HEK293 (cell line): ENCODE results near the gene TBCC.
"Not testable (repeated sequence)": the region's sequence is repeated elsewhere in the genome, so short reads cannot be mapped to it uniquely, and the experiment has no call there.

Experiments
- CTCF ChIA-PET: fragments of 350-600 bp; formaldehyde crosslinking; extraction: SDS; loops from one replicate; lab custom pipeline; 2021; ENCODE audit warnings: antibody characterized with exemption; lab: Yijun Ruan, JAX
- POLR2A ChIA-PET: fragments of 300-600 bp; formaldehyde crosslinking; extraction: SDS; loops from one replicate; lab custom pipeline; 2020; ENCODE audit warnings: antibody characterized with exemption, inconsistent platforms; lab: Yijun Ruan, JAX
- H3K27ac ChIP-seq: fragments of 200-500 bp; sonication (Bioruptor generic); 2 replicates; pipeline ENCODE4 v1.5.1; 2014; ENCODE audit warnings: low read depth, low read length, control low read depth, inconsistent platforms; ENCODE audit errors: extremely low read depth
- H3K36me3 ChIP-seq, 2 experiments: fragments of 200-500 bp in 1 of 2; sonication (Bioruptor generic) in 1 of 2; 1 replicate in 1 of 2; 2 replicates in 1 of 2; pipeline ENCODE4 v1.5.1; 2014 to 2017; ENCODE audit warnings: inconsistent platforms in 2 of 2, low read length in 2 of 2; ENCODE audit not compliant: control insufficient read depth in 2 of 2, insufficient read depth in 1 of 2
- H3K4me1 ChIP-seq: fragments of 200-500 bp; sonication (Bioruptor generic); 2 replicates; pipeline ENCODE4 v1.5.1; 2014; ENCODE audit warnings: mild to moderate bottlenecking, low read length, inconsistent platforms; ENCODE audit not compliant: control insufficient read depth, insufficient read depth
- H3K4me3 ChIP-seq: 2 replicates; pipeline ENCODE4 v1.5.1; 2011; ENCODE audit warnings: low read depth, mild to moderate bottlenecking, control low read depth, low read length, moderate library complexity
- H3K9me3 ChIP-seq: fragments of 200-500 bp; sonication (Bioruptor generic); 2 replicates; pipeline ENCODE4 v1.5.1; 2014; ENCODE audit warnings: low read depth, low read length, inconsistent platforms; ENCODE audit not compliant: control insufficient read depth, insufficient read depth
- BCL11A ChIP-seq: fragments of 450-650 bp; formaldehyde crosslinking; IDR thresholded peaks from 2 replicates; pipeline ENCODE4 v1.5.1; 2016; ENCODE audit warnings: low read depth, missing biosample characterization, missing genetic modification characterization
- ELK4 ChIP-seq: IDR thresholded peaks from 2 replicates; pipeline ENCODE4 v1.6.1; 2011; ENCODE audit warnings: mild to moderate bottlenecking, low read depth, low read length, borderline replicate concordance
- GLIS1 ChIP-seq: fragments of 450-650 bp; formaldehyde crosslinking; IDR thresholded peaks from 2 replicates; pipeline ENCODE4 v1.5.1; 2016; ENCODE audit warnings: missing biosample characterization, missing genetic modification characterization
- KLF8 ChIP-seq: fragments of 450-650 bp; formaldehyde crosslinking; IDR thresholded peaks from 2 replicates; pipeline ENCODE4 v1.5.1; 2016; ENCODE audit warnings: missing biosample characterization, missing genetic modification characterization
- OSR2 ChIP-seq: fragments of 450-650 bp; formaldehyde crosslinking; IDR thresholded peaks from 2 replicates; pipeline ENCODE4 v1.5.1; 2016; ENCODE audit warnings: missing biosample characterization, missing genetic modification characterization
- ZBTB44 ChIP-seq: fragments of 450-650 bp; IDR thresholded peaks from 2 replicates; pipeline ENCODE4 v1.5.1; 2018; ENCODE audit warnings: missing biosample characterization, mild to moderate bottlenecking, missing genetic modification characterization
- ZBTB6 ChIP-seq: fragments of 450-650 bp; formaldehyde crosslinking; IDR thresholded peaks from 2 replicates; pipeline ENCODE4 v1.5.1; 2017; ENCODE audit warnings: missing biosample characterization, missing genetic modification characterization
- ZIC2 ChIP-seq: fragments of 450-650 bp; formaldehyde crosslinking; IDR thresholded peaks from 2 replicates; pipeline ENCODE4 v1.5.1; 2016; ENCODE audit warnings: missing biosample characterization, missing genetic modification characterization
- ZNF121 ChIP-seq: fragments of 450-650 bp; formaldehyde crosslinking; IDR thresholded peaks from 2 replicates; pipeline ENCODE4 v1.5.1; 2016; ENCODE audit warnings: missing biosample characterization, missing genetic modification characterization
- ZNF140 ChIP-seq: fragments of 450-650 bp; formaldehyde crosslinking; IDR thresholded peaks from 2 replicates; pipeline ENCODE4 v1.5.1; 2016; ENCODE audit warnings: missing biosample characterization, missing genetic modification characterization
- ZNF24 ChIP-seq: fragments of 450-650 bp; formaldehyde crosslinking; IDR thresholded peaks from 2 replicates; pipeline ENCODE4 v1.5.1; 2016; ENCODE audit warnings: missing biosample characterization, missing genetic modification characterization
- ZNF292 ChIP-seq: fragments of 450-650 bp; formaldehyde crosslinking; IDR thresholded peaks from 2 replicates; pipeline ENCODE4 v1.5.1; 2016; ENCODE audit warnings: low read depth, missing biosample characterization, missing genetic modification characterization, borderline replicate concordance
- ZNF473 ChIP-seq: fragments of 450-650 bp; formaldehyde crosslinking; IDR thresholded peaks from 2 replicates; pipeline ENCODE4 v1.5.1; 2017; ENCODE audit warnings: missing biosample characterization, missing genetic modification characterization
- ZNF48 ChIP-seq: fragments of 450-650 bp; formaldehyde crosslinking; IDR thresholded peaks from 2 replicates; pipeline ENCODE4 v1.5.1; 2016; ENCODE audit warnings: missing biosample characterization, missing genetic modification characterization
- ZNF639 ChIP-seq: fragments of 450-650 bp; formaldehyde crosslinking; IDR thresholded peaks from 2 replicates; pipeline ENCODE4 v1.5.1; 2016; ENCODE audit warnings: missing biosample characterization, missing genetic modification characterization
- ZSCAN5A ChIP-seq: fragments of 450-650 bp; formaldehyde crosslinking; IDR thresholded peaks from 2 replicates; pipeline ENCODE4 v1.5.1; 2016; ENCODE audit warnings: missing biosample characterization, missing genetic modification characterization
- TF ChIP-seq, protein P1 (sequence below): fragments of 450-650 bp; formaldehyde crosslinking; IDR thresholded peaks from 2 replicates; pipeline ENCODE4 v1.5.1; 2017; ENCODE audit warnings: missing biosample characterization, missing genetic modification characterization
- TF ChIP-seq, protein P2 (sequence below): fragments of 450-650 bp; formaldehyde crosslinking; IDR thresholded peaks from 2 replicates; pipeline ENCODE4 v1.5.1; 2016; ENCODE audit warnings: missing biosample characterization, missing genetic modification characterization

TBCC gene

DNA sequence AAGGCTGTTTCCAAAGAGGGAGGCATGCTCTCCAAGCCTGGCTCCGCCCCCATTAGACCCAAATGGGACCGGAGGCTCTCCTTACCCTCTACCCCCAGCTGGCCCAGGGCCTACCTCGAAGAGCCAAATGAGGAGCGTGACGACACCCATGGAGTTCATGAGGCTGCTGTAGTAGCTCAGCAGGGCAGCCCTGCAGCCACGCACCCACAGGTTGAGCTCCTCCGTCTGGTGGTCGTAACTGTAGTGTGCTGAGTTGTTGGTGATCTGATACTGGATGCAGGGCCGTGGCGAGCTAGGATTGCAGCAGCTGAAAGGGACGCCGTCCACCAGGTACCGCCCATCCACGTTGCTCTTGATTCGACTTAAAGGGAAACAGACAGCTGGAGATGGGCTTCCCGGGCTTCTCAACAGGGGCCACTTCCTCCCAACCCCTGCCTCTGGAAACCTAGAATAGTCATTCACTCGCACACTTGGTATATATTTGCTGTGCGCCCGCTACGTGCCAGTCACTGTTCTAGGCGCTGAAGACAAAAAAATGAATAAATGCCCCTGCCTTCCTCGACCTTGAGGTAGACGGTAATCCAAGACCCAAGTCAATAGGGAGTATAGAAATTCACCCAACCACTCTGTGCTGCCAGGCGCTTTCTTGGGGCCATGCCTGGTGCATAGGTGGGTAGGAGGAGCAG is 41.5 kb downstream of the TBCC start:
- CTCF ChIA-PET, result interaction anchor here (0.6 to 0.9 kb wide), 4 partner anchors 158 to 230 kb away, joined by 3 read pairs; no protein-coding TSS in a partner anchor
- Histone ChIP-seq H3K4me3 (no peak overlapping the region), H3K9me3 (no peaks in the 10 kb centered on the region), H3K27ac (no peak overlapping the region), H3K4me1 (no peaks in the 10 kb centered on the region), H3K36me3 (no peaks in the 10 kb centered on the region)
- TF ChIP-seq ZNF639 (no peak), ZNF24 (tag by site-specific recombination) (no peak), ZIC2 (peak; percentile 56; the same call in 1 of the 2 replicates), ZNF292 (tag by site-specific recombination) (no peak), ZNF140 (tag by site-specific recombination) (no peak)
- TF ChIP-seq, protein P1, sequence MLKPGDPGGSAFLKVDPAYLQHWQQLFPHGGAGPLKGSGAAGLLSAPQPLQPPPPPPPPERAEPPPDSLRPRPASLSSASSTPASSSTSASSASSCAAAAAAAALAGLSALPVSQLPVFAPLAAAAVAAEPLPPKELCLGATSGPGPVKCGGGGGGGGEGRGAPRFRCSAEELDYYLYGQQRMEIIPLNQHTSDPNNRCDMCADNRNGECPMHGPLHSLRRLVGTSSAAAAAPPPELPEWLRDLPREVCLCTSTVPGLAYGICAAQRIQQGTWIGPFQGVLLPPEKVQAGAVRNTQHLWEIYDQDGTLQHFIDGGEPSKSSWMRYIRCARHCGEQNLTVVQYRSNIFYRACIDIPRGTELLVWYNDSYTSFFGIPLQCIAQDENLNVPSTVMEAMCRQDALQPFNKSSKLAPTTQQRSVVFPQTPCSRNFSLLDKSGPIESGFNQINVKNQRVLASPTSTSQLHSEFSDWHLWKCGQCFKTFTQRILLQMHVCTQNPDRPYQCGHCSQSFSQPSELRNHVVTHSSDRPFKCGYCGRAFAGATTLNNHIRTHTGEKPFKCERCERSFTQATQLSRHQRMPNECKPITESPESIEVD (tag by site-specific recombination), result no peak
- POLR2A ChIA-PET, result no interaction called here

- H3K27ac ChIP-seq, H3K36me3 ChIP-seq, H3K4me3 ChIP-seq, H3K9me3 ChIP-seq, H3K4me1 ChIP-seq: not testable (repeated sequence)
- peak; percentile 72 for TF ChIP-seq ZNF121
- ChIA-PET CTCF (interaction anchor here (0.6 to 1.9 kb wide), 4 partner anchors 18 to 41 kb away, joined by 3 to 11 read pairs (median 4); no protein-coding TSS in a partner anchor), POLR2A (interaction anchor here (0.9 to 1.3 kb wide), 2 partner anchors 11 to 177 kb away, joined by 3 read pairs; partner anchors contain the start of gene RPL7L1)
These were observed 43.1 kb downstream of the TBCC start for GRCh38 chr6:42702786-42703185.

DNA sequence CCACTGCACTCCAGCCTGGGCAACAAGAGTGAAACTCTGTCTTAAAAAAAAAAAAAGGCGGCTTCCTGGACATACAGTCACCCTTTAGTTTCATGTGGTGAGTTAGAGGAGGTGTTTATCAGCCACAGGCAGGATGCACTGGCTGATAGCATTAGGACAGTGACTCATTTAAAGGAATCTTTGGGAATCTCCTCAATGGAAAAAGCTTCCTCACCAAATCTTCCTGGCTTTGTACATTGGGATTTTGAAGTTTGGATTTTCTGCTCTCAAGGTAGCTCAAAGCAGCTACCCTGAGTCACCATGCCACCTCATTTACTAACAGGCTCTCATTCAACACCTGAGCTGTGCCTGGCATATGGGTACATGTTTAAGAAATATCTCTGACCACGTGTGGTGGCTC is 43.7 kb downstream of the TBCC start:
- H3K27ac ChIP-seq, result no peak overlapping the region
- no peaks in the 10 kb centered on the region for H3K36me3 ChIP-seq
- POLR2A ChIA-PET, result interaction anchor here (0.9 to 1.3 kb wide), 2 partner anchors 10 to 177 kb away, joined by 3 read pairs; partner anchors contain the start of gene RPL7L1
- no peaks in the 10 kb centered on the region for H3K4me1 ChIP-seq
- no peaks in the 10 kb centered on the region for H3K9me3 ChIP-seq
- no peak overlapping the region for H3K4me3 ChIP-seq
- CTCF ChIA-PET, result interaction anchor here (0.6 to 1.9 kb wide), 4 partner anchors 24 to 40 kb away, joined by 3 to 11 read pairs (median 4); no protein-coding TSS in a partner anchor
- TF ChIP-seq ZSCAN5A (no peak), OSR2 (tag by site-specific recombination) (no peak), GLIS1 (tag by site-specific recombination) (no peak), ZBTB44 (tag by site-specific recombination) (no peak), ZNF48 (tag by site-specific recombination) (no peak), BCL11A (no peak), ZNF473 (tag by site-specific recombination) (no peak), ZBTB6 (tag by site-specific recombination) (no peak), KLF8 (no peak), ELK4 (no peak)
- TF ChIP-seq, protein P2, sequence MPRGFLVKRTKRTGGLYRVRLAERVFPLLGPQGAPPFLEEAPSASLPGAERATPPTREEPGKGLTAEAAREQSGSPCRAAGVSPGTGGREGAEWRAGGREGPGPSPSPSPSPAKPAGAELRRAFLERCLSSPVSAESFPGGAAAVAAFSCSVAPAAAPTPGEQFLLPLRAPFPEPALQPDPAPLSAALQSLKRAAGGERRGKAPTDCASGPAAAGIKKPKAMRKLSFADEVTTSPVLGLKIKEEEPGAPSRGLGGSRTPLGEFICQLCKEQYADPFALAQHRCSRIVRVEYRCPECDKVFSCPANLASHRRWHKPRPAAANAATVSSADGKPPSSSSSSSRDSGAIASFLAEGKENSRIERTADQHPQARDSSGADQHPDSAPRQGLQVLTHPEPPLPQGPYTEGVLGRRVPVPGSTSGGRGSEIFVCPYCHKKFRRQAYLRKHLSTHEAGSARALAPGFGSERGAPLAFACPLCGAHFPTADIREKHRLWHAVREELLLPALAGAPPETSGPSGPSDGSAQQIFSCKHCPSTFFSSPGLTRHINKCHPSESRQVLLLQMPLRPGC (tag by site-specific recombination), result no peak
